Measurements from ENCODE around the gene XXYLT1. TPM values are rescaled to one million over a fixed set of nuclear protein-coding genes. Genes with fewer than 3 reads are reported as not detected.

The XXYLT1 gene
- total and polyA plus RNA-seq, 9 of the 15 experiments (the other 6 are each of a cell fraction or from before 2014, with no cell fraction given), result 1.9 to 18.9 (median 15.0) TPM

DNA sequence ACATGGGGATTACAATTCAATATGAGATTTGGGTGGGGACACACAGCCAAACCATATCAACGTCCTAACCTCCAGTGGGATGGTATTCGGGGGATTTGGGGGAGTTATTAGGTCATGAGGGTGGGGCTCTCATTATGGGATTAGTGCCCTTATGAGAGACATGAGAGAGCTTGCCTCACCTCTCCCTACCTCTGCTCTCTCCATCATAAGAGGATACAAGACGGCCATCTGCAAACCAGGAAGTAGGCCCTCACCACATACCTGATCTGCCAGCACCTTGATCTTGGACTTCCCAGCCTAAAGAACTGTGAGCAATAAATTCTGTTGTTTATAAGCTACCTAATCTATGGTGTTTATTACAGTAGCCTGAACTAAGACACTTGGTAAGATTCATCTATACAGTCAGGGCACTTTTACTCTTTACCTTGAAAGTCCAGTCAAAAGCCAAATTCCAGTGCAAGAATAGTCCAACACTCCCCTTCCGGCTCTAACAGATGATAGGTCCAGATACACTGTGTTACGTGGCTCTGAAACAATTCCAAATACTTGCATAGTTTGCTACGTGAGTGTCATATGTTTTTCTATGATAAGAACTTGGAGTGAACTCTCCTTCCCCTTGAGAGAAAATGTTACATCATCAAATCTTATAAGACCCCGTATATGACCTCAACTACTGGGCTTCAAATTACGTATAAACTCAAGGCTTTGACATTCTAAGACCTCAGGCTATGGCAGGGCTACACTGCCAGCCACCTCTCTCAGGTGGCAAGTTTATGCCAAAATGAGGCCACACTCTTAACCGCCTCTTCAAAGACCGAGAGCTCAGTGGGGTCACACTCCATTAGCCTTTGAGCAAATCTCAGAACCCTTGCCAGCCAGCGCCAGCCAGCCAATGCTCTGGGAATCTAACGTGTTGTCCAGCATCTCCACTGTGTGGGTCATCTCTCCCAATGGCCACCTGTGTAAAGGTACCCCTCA, 129.9 kb downstream of the XXYLT1 start (continued):
- TF ChIP-seq MAFF (IDR thresholded peaks at IDR 0.05; ENCODE audit: low read length) (peak; percentile 62; the same call in 1 of the 2 replicates), RNF2 (IDR thresholded peaks at IDR 0.05) (peak; percentile 89), GABPA (tag; conservative IDR thresholded peaks at IDR 0.05; ENCODE audit: low read depth) (peak; percentile 59), ZNF584 (CRISPR knock-in tag; IDR thresholded peaks at IDR 0.05; ENCODE audit: low read depth) (peak; percentile 85; the same call in 1 of the 2 replicates), BRD9 (IDR thresholded peaks at IDR 0.05; ENCODE audit: low read depth, partially characterized antibody) (peak; percentile 86), FOXA1 (IDR thresholded peaks at IDR 0.05; ENCODE audit: borderline replicate concordance) (no peak), KLF1 (tag; IDR thresholded peaks at IDR 0.05) (no peak), ZBTB1 (CRISPR knock-in tag; IDR thresholded peaks at IDR 0.05; ENCODE audit: borderline replicate concordance, low read depth) (no peak)
- TF ChIP-seq, protein P1, sequence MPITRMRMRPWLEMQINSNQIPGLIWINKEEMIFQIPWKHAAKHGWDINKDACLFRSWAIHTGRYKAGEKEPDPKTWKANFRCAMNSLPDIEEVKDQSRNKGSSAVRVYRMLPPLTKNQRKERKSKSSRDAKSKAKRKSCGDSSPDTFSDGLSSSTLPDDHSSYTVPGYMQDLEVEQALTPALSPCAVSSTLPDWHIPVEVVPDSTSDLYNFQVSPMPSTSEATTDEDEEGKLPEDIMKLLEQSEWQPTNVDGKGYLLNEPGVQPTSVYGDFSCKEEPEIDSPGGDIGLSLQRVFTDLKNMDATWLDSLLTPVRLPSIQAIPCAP (CRISPR knock-in tag; IDR thresholded peaks at IDR 0.05; ENCODE audit: borderline replicate concordance), result no peak
- TF ChIP-seq, protein P2, sequence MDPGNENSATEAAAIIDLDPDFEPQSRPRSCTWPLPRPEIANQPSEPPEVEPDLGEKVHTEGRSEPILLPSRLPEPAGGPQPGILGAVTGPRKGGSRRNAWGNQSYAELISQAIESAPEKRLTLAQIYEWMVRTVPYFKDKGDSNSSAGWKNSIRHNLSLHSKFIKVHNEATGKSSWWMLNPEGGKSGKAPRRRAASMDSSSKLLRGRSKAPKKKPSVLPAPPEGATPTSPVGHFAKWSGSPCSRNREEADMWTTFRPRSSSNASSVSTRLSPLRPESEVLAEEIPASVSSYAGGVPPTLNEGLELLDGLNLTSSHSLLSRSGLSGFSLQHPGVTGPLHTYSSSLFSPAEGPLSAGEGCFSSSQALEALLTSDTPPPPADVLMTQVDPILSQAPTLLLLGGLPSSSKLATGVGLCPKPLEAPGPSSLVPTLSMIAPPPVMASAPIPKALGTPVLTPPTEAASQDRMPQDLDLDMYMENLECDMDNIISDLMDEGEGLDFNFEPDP (CRISPR knock-in tag; IDR thresholded peaks at IDR 0.05), result no peak
- TF ChIP-seq, protein P3, sequence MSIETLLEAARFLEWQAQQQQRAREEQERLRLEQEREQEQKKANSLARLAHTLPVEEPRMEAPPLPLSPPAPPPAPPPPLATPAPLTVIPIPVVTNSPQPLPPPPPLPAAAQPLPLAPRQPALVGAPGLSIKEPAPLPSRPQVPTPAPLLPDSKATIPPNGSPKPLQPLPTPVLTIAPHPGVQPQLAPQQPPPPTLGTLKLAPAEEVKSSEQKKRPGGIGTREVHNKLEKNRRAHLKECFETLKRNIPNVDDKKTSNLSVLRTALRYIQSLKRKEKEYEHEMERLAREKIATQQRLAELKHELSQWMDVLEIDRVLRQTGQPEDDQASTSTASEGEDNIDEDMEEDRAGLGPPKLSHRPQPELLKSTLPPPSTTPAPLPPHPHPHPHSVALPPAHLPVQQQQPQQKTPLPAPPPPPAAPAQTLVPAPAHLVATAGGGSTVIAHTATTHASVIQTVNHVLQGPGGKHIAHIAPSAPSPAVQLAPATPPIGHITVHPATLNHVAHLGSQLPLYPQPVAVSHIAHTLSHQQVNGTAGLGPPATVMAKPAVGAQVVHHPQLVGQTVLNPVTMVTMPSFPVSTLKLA (conservative IDR thresholded peaks at IDR 0.05), result peak in 1 of 2 experiments; percentile 42; a peak in 3 of 4 replicates
- TF ChIP-seq, protein P4, sequence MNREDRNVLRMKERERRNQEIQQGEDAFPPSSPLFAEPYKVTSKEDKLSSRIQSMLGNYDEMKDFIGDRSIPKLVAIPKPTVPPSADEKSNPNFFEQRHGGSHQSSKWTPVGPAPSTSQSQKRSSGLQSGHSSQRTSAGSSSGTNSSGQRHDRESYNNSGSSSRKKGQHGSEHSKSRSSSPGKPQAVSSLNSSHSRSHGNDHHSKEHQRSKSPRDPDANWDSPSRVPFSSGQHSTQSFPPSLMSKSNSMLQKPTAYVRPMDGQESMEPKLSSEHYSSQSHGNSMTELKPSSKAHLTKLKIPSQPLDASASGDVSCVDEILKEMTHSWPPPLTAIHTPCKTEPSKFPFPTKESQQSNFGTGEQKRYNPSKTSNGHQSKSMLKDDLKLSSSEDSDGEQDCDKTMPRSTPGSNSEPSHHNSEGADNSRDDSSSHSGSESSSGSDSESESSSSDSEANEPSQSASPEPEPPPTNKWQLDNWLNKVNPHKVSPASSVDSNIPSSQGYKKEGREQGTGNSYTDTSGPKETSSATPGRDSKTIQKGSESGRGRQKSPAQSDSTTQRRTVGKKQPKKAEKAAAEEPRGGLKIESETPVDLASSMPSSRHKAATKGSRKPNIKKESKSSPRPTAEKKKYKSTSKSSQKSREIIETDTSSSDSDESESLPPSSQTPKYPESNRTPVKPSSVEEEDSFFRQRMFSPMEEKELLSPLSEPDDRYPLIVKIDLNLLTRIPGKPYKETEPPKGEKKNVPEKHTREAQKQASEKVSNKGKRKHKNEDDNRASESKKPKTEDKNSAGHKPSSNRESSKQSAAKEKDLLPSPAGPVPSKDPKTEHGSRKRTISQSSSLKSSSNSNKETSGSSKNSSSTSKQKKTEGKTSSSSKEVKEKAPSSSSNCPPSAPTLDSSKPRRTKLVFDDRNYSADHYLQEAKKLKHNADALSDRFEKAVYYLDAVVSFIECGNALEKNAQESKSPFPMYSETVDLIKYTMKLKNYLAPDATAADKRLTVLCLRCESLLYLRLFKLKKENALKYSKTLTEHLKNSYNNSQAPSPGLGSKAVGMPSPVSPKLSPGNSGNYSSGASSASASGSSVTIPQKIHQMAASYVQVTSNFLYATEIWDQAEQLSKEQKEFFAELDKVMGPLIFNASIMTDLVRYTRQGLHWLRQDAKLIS (CRISPR knock-in tag; IDR thresholded peaks at IDR 0.05), result peak; percentile 66; the same call in 1 of the 2 replicates
- TF ChIP-seq, protein P5, sequence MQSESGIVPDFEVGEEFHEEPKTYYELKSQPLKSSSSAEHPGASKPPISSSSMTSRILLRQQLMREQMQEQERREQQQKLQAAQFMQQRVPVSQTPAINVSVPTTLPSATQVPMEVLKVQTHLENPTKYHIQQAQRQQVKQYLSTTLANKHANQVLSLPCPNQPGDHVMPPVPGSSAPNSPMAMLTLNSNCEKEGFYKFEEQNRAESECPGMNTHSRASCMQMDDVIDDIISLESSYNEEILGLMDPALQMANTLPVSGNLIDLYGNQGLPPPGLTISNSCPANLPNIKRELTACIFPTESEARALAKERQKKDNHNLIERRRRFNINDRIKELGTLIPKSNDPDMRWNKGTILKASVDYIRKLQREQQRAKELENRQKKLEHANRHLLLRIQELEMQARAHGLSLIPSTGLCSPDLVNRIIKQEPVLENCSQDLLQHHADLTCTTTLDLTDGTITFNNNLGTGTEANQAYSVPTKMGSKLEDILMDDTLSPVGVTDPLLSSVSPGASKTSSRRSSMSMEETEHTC (IDR thresholded peaks at IDR 0.05), result no peak
- TF ChIP-seq, protein P6, sequence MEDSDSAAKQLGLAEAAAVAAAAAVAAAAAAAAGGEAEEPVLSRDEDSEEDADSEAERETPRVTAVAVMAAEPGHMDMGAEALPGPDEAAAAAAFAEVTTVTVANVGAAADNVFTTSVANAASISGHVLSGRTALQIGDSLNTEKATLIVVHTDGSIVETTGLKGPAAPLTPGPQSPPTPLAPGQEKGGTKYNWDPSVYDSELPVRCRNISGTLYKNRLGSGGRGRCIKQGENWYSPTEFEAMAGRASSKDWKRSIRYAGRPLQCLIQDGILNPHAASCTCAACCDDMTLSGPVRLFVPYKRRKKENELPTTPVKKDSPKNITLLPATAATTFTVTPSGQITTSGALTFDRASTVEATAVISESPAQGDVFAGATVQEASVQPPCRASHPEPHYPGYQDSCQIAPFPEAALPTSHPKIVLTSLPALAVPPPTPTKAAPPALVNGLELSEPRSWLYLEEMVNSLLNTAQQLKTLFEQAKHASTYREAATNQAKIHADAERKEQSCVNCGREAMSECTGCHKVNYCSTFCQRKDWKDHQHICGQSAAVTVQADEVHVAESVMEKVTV (CRISPR knock-in tag; IDR thresholded peaks at IDR 0.05), result 0 out of 2 replicates have a peak, but pooled peaks have one; percentile 6

All from K562 (cell line).